Rectal smooth muscle tissue (tissue), 1 donor: ENCODE results near the gene GALNT9.

Experiments used
- H3K27ac ChIP-seq: one replicate; pipeline ENCODE4 v1.7.0; 2013; ENCODE audit warnings: low read depth, low read length, inconsistent platforms
- H3K27me3 ChIP-seq: one replicate; pipeline ENCODE4 v1.7.0; 2013; ENCODE audit warnings: low read length; ENCODE audit not compliant: control insufficient read depth, insufficient read depth
- H3K36me3 ChIP-seq: one replicate; pipeline ENCODE4 v1.7.0; 2013; ENCODE audit warnings: low read length; ENCODE audit not compliant: control insufficient read depth, insufficient read depth
- H3K4me1 ChIP-seq: one replicate; pipeline ENCODE4 v1.7.0; 2013; ENCODE audit warnings: low read length; ENCODE audit not compliant: control insufficient read depth, insufficient read depth
- H3K4me3 ChIP-seq: one replicate; pipeline ENCODE4 v1.7.0; 2013; ENCODE audit warnings: low read length
- H3K9ac ChIP-seq: one replicate; pipeline ENCODE4 v1.7.0; 2013; ENCODE audit warnings: low read length

The GALNT9 gene

DNA sequence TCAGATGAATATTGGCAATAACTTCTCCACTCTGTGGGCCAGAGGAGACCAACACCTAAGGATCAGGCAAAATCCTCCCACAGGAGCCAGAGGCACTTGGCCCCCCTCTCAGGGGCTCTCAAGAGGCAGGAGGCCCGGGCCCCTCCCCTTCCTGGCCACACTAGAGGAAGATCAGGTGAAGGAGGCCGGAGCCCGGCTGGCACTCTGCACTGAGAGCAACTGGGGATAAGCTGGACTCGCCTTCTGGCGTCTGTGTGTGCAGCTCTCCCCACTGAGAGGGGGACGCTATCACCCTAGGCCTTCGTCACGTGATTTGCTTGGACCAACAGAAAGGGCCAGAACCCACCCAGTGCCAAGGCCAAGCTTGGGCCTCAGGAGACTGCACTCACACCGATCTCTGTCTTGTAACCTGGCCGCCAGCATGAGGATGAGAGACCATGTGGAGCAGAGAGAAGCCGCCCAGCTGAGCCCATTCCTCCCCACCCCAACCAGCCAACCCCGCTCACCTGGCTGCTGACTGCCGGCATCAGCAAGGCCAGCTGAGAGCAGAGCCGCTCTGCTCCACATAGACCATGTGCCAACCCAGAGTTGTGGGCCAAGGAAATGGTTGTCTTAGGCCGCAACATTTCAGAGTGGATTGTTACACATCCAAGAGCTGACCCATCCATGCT lies 121.1 kb downstream of the GALNT9 start:
- H3K27ac ChIP-seq: no peak overlapping the region
- peaks cover 2% of the 10 kb centered on the region for H3K4me1 ChIP-seq
- H3K9ac ChIP-seq: no peak overlapping the region
- no peaks in the 10 kb centered on the region for H3K36me3 ChIP-seq
- H3K4me3 ChIP-seq: no peak overlapping the region
- peaks cover 23% of the 10 kb centered on the region for H3K27me3 ChIP-seq

- no peak overlapping the region for H3K9ac ChIP-seq
- H3K4me3 ChIP-seq: no peak overlapping the region
- no peak overlapping the region for H3K27ac ChIP-seq
- peaks cover 2% of the 10 kb centered on the region for H3K4me1 ChIP-seq
- H3K27me3 ChIP-seq: peaks cover 24% of the 10 kb centered on the region
- no peaks in the 10 kb centered on the region for H3K36me3 ChIP-seq
Observed at GRCh38 chr12:132207083-132207775, 122.2 kb downstream of the GALNT9 start.

DNA sequence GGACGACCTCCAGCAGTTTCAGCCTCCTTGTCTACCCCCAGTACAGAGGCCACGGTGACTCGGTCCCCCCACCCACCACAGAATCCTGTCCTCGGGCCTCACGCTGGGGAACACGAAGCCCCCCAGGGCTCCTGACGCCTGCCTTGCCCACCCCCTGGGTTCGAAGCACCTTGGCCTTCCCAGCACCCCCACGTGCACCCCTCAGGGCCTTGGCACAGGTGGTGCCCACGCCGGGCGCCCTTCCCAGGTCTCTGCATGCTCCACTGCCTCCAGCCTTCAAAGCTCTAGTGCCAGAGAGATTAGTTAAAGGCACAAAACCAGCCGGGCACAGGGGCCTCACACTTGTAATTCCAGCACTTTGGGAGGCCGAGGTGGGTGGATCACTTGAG lies 123.3 kb downstream of the GALNT9 start:
- H3K27me3 ChIP-seq: peaks cover 24% of the 10 kb centered on the region
- H3K36me3 ChIP-seq: no peaks in the 10 kb centered on the region
- peaks cover 2% of the 10 kb centered on the region for H3K4me1 ChIP-seq
- no peak overlapping the region for H3K4me3 ChIP-seq
- no peak overlapping the region for H3K9ac ChIP-seq
- H3K27ac ChIP-seq: no peak overlapping the region

DNA sequence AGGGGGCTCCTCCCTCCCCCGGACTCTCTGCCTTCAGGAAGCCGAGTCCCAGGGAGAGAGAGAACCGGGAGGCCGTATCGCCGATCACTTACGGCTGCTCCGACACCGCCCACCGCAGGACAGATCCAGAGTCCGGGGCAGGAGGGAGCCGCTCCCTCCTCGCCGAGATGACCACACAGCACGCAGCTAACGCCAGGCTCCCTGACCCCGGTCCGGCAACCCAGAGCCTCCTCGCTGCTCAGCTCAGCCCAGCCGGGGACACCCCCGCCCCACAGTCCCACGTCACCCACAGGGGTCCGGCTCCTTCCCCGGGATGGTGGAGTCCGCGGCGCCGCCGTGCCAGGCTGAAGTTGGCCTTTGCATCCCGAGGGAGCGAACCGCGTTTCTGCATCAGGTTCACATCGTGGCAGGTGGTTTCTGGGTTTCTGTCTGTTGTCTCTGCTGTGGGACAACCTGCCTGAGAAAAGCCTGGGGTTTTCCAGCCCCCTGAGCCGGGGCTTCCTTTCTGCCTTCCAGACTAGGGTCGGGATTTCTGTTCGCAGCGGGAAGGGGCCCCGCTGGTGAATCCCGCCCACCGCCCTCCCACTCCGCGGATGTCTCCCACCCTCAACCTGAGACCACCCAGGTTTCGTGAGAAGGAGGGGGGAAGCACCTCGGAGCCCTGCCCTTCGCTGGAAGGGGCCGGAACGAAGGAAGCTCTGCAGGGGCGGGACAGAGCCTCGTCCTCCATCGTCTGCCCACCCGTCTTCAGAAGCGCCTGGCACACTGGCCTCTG lies 123.9 kb downstream of the GALNT9 start:
- peaks cover 2% of the 10 kb centered on the region for H3K4me1 ChIP-seq
- H3K36me3 ChIP-seq: no peaks in the 10 kb centered on the region
- H3K4me3 ChIP-seq: peak overlapping the region; percentile 51
- H3K27me3 ChIP-seq: peaks cover 24% of the 10 kb centered on the region
- no peak overlapping the region for H3K27ac ChIP-seq
- H3K9ac ChIP-seq: no peak overlapping the region

- Histone ChIP-seq H3K36me3 (no peaks in the 10 kb centered on the region), H3K4me3 (peak overlapping the region; percentile 51), H3K27ac (no peak overlapping the region), H3K27me3 (peaks cover 26% of the 10 kb centered on the region), H3K4me1 (peaks cover 2% of the 10 kb centered on the region), H3K9ac (no peak overlapping the region)
Observed at GRCh38 chr12:132204793-132205270, 124.6 kb downstream of the GALNT9 start.

- peaks cover 2% of the 10 kb centered on the region for H3K4me1 ChIP-seq
- no peaks in the 10 kb centered on the region for H3K36me3 ChIP-seq
- H3K4me3 ChIP-seq: no peak overlapping the region
- H3K27me3 ChIP-seq: peaks cover 26% of the 10 kb centered on the region
- no peak overlapping the region for H3K27ac ChIP-seq
- H3K9ac ChIP-seq: no peak overlapping the region
Observed at GRCh38 chr12:132204063-132204792, 125.2 kb downstream of the GALNT9 start.

DNA sequence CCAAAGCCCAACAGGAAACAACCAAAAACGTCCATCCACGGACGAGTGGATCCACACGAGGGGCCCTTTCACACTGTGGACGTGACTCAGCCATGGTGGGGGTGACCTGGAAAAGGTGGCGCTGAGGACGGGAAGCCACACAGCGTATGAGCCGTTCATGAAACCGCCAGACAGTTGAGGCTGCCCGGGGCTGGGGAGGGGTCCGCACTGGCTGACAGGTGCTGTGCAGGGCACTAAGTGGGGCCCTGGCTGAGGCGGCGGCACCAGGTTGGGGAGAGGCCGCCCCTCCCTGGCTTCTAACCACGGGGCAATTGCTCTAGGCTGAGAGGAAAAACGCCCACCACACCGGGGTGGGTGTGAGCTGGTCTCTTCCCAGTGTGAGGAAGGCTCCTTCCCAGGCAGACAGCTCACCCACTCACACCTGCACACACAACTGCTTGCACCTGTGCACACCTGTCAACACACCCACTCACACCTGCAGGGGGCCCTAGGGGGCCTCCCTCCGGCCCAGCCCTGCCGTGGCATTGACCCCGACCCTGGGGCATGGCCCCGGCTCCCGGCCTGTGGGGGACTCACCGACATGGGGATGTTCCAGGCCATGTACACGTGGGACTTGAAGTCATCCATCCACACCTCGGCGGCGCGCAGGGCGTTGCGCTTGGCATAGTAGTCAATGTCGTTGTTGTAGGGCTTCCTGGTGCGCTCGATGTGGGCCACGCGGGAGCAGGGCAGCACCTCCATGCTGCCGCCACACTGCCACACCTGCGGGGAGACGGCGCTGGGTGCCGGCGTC lies 126.3 kb downstream of the GALNT9 start:
- Histone ChIP-seq H3K4me3 (no peak overlapping the region), H3K9ac (no peak overlapping the region), H3K27me3 (peaks cover 26% of the 10 kb centered on the region), H3K4me1 (peaks cover 2% of the 10 kb centered on the region), H3K27ac (no peak overlapping the region), H3K36me3 (no peaks in the 10 kb centered on the region)

DNA sequence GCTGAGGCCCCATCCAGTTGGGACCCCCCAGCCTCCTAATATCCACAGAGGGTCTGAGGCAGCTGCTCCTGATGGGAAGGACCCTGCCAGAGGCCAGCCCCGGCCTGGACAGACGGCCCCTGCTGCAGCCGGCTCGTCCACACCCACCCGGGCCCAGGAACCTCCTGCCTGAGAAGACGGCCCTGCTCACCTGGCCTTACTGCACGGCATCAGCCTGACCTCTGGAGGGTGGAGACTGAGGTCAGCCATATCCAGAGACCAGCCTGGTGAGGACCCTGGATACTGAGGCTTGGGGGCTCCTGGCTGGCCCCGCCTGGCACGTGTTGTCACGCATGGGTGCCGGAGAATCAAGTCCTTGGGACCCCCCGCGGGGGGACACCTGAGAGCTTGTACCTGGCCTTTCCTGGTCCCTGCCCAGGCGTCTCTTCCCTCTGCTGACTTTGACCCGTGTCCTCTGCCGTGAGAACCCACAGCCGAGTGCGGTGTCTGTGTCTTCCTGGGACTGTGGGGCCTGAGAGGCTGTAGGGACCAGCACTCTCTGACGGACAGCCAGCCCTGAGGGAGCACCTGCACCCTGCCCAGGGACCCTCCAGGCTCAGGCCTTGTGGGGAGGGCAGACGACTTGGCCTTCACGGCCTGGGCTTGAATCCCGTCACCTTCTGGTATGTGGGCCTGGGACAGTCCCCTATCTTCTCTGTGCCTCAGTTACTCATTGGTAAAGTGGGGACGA lies 127.8 kb downstream of the GALNT9 start:
- Histone ChIP-seq H3K36me3 (no peaks in the 10 kb centered on the region), H3K4me1 (peaks cover 2% of the 10 kb centered on the region), H3K4me3 (no peak overlapping the region), H3K27me3 (peaks cover 24% of the 10 kb centered on the region), H3K27ac (no peak overlapping the region), H3K9ac (no peak overlapping the region)

DNA sequence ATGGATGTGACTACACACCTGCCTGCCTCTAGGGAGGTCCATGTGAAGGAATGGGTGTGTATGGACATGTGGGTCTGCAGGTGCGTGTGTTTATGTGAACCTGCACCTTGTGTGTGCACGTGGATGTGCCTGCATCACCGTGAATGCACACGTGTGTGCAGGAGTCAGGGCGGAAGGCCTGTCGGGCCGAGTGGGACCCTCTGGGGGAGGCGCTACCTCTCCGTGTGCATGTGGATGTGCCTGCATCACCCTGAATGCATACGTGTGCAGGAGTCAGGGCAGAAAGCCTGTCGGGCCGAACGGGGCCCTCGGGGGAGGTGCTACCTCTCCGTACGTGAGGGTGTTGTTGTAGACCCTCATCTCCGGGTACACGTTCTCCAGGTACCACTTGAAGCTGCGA lies 128.6 kb downstream of the GALNT9 start:
- peaks cover 2% of the 10 kb centered on the region for H3K4me1 ChIP-seq
- peaks cover 20% of the 10 kb centered on the region for H3K27me3 ChIP-seq
- H3K27ac ChIP-seq: no peak overlapping the region
- H3K4me3 ChIP-seq: no peak overlapping the region
- H3K36me3 ChIP-seq: no peaks in the 10 kb centered on the region
- H3K9ac ChIP-seq: no peak overlapping the region

DNA sequence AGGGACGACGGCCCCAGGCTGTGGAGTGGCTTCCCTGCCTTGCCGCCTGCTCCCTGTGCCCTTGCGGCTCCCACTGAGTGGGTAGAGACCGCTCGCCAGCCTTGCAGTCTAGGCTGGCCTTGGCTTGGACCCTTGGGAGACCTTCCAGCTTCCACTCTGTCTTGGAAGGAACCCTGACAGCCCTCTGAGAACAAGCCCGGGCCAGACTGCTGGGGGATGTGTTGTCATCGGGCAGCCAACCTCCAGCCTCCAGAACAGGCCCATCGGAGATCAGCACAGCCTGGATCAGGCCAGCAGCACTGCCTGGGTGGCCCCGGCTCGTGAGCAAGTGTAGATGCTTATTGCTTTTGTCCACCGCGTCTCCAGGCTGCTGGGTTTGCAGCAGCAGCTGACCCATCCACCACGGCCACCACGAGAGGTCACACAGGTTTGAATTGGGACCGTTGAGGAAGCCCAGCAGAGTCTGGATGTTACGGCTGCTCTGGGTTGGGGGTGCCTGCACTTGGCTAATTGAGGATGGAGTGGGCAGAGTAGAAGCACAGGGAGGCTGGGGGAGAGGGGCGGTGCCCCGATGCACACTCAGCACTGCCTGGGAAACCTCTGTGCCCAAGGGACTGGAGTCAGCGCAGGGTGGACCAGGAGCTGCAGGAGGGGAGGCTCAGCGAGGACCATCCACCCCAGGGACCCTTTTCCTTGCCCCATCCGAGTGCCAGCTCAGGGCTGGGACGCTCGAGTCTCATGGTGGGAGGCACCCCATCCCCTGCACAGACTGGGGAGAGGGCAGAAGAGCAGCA lies 129.7 kb downstream of the GALNT9 start:
- peaks cover 12% of the 10 kb centered on the region for H3K27me3 ChIP-seq
- no peak overlapping the region for H3K9ac ChIP-seq
- no peaks in the 10 kb centered on the region for H3K36me3 ChIP-seq
- H3K4me3 ChIP-seq: no peak overlapping the region
- H3K4me1 ChIP-seq: no peaks in the 10 kb centered on the region
- no peak overlapping the region for H3K27ac ChIP-seq
